Lower lobe of right lung (tissue), 2 donors: Measurements from ENCODE around the gene SLC22A16. TPM values are rescaled to one million over a fixed set of nuclear protein-coding genes. Genes with fewer than 3 reads are reported as not detected.

Source experiments
- ATAC-seq, 2 donors: fragments of 200-7000 bp; cut with Tn5 transposase; one replicate each; pipeline ENCODE4 v1.9.1; 2020 to 2022; ENCODE audit warnings: mild to moderate bottlenecking in 2 of 2, moderate library complexity in 2 of 2
- DNase-seq: peaks from one replicate; pipeline ENCODE4 v3.0.0-alpha.2; 2020
- H3K27ac ChIP-seq: fragments of 200-600 bp; one replicate; pipeline ENCODE4 v1.8.0; 2022
- H3K27me3 ChIP-seq: fragments of 200-600 bp; one replicate; pipeline ENCODE4 v1.8.0; 2022; ENCODE audit warnings: low read depth
- H3K36me3 ChIP-seq: fragments of 200-600 bp; one replicate; pipeline ENCODE4 v1.8.0; 2022; ENCODE audit warnings: mild to moderate bottlenecking
- H3K4me1 ChIP-seq: fragments of 200-600 bp; one replicate; pipeline ENCODE4 v1.8.0; 2022
- H3K4me3 ChIP-seq: fragments of 200-600 bp; one replicate; pipeline ENCODE4 v1.8.0; 2022; ENCODE audit warnings: mild to moderate bottlenecking
- H3K9me3 ChIP-seq: fragments of 200-600 bp; one replicate; pipeline ENCODE4 v1.8.0; 2022
- intact Hi-C: fragments of 100-400 bp; cut with DNase I; formaldehyde crosslinking; loops from one replicate; pipeline ENCODE4 v1.11.0; 2022
- total RNA-seq: library from RNA; stranded (reverse); fragmentation: NEBNext Ultra II Directional; extraction: Animal tissue kit (Norgen Biotek cat#: 25700); gene quantifications from one replicate; pipeline ENCODE4 v1.2.1, GENCODE V29; 2021
- TF ChIP-seq, protein P1 (sequence below): fragments of 200-600 bp; IDR thresholded peaks from one replicate; pipeline ENCODE4 v1.8.0; 2022; ENCODE audit warnings: antibody characterized with exemption, mild to moderate bottlenecking
- donor health status: DM: no; HTN: yes; CAD: no; lungs with severe emphysema.

SLC22A16 gene
- total RNA-seq, 1 donor from 2014 or later = 0.80 TPM

- H3K4me1 ChIP-seq = peaks cover 19% of the 10 kb centered on the region
- intact Hi-C loops = no loop called here
- TF ChIP-seq, protein P1, sequence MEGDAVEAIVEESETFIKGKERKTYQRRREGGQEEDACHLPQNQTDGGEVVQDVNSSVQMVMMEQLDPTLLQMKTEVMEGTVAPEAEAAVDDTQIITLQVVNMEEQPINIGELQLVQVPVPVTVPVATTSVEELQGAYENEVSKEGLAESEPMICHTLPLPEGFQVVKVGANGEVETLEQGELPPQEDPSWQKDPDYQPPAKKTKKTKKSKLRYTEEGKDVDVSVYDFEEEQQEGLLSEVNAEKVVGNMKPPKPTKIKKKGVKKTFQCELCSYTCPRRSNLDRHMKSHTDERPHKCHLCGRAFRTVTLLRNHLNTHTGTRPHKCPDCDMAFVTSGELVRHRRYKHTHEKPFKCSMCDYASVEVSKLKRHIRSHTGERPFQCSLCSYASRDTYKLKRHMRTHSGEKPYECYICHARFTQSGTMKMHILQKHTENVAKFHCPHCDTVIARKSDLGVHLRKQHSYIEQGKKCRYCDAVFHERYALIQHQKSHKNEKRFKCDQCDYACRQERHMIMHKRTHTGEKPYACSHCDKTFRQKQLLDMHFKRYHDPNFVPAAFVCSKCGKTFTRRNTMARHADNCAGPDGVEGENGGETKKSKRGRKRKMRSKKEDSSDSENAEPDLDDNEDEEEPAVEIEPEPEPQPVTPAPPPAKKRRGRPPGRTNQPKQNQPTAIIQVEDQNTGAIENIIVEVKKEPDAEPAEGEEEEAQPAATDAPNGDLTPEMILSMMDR = no peak
- no peaks in the 10 kb centered on the region for H3K9me3 ChIP-seq
- ATAC-seq (peak; percentile 64 to 73), DNase-seq (peak; percentile 66)
- peak overlapping the region; percentile 79 for H3K27ac ChIP-seq
- no peaks in the 10 kb centered on the region for H3K27me3 ChIP-seq
- no peaks in the 10 kb centered on the region for H3K36me3 ChIP-seq
- H3K4me3 ChIP-seq = peak overlapping the region; percentile 52
Measured at GRCh38 chr6:110414669-110415068, 61.7 kb downstream of the SLC22A16 start.

DNA sequence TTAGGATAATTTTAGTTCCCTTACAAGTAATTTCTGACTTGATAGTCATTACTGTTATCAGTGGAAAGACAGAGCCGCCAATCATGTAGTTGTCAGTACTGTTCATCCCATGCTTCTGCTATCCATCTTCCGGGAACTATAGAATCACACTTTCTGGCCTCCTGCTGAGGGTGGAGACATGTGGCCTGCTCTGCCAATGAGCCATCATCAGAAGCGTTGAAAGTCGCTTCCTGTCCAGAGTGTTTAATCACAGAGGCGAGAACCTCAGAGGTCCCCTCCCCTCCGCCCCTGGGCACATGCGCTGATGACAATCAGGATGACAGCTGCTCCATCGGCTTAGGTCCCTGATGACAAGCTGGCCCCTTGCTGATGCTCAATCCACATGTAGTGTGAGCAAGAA, 64.1 kb downstream of the SLC22A16 start:
- intact Hi-C loops = no loop called here
- H3K27me3 ChIP-seq = no peaks in the 10 kb centered on the region
- H3K36me3 ChIP-seq = no peaks in the 10 kb centered on the region
- DNase-seq = no peak
- TF ChIP-seq, protein P1 = no peak
- no peak for ATAC-seq
- H3K9me3 ChIP-seq = no peaks in the 10 kb centered on the region
- H3K27ac ChIP-seq = no peak overlapping the region
- H3K4me3 ChIP-seq = no peak overlapping the region
- H3K4me1 ChIP-seq = peaks cover 19% of the 10 kb centered on the region

- intact Hi-C loops = no loop called here
- TF ChIP-seq, protein P1 = no peak
- no peaks in the 10 kb centered on the region for H3K9me3 ChIP-seq
- no peak for DNase-seq
- H3K27me3 ChIP-seq = no peaks in the 10 kb centered on the region
- H3K27ac ChIP-seq = no peak overlapping the region
- H3K4me1 ChIP-seq = peaks cover 9% of the 10 kb centered on the region
- H3K36me3 ChIP-seq = no peaks in the 10 kb centered on the region
- no peak for ATAC-seq
- no peak overlapping the region for H3K4me3 ChIP-seq
Measured at GRCh38 chr6:110410511-110410910, 65.9 kb downstream of the SLC22A16 start.

DNA sequence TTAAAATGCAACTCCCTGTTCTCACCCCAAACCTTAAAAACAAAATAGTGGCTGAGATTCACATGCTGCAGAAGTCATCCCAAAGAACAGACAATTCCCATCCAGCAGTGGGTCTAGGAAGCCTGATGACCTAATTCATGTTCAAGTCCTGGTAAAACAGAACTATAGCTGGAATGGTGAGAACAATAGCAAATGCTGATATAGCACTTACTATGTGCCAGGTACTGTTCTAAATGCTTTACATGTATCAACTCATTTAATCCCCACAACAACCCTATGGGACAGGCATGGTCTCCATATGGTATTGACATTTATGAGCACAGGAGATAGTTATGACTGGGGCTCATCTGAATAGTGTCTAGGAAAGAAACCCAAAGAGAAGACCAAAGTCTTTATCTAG, 66.6 kb downstream of the SLC22A16 start:
- no peaks in the 10 kb centered on the region for H3K36me3 ChIP-seq
- no peak overlapping the region for H3K27ac ChIP-seq
- H3K9me3 ChIP-seq = no peaks in the 10 kb centered on the region
- TF ChIP-seq, protein P1 = no peak
- no peaks in the 10 kb centered on the region for H3K27me3 ChIP-seq
- ATAC-seq (no peak), DNase-seq (no peak)
- no peak overlapping the region for H3K4me3 ChIP-seq
- H3K4me1 ChIP-seq = peaks cover 6% of the 10 kb centered on the region
- intact Hi-C loops = no loop called here

DNA sequence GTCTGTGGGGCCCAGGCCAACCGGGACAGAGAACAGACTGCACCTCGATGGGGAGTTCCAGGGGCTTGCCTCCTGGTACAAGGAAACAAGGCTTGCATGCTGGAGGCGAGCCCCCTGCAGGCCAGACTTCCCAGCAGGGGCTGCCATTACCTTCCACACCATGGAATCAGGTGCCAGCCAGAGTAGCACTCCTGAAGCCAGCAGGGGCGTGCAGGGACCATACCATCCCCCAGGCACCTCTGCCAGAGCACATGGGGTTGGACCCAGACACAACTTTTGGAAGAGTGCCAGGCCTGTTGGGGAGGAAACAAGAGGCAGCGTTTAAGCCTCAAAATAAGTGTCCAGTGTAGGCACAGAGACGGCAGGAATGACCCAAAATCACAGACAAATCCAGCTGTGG, 67.5 kb downstream of the SLC22A16 start:
- DNase-seq (no peak), ATAC-seq (peak in 1 of 2 donors; percentile 9)
- TF ChIP-seq, protein P1 = no peak
- H3K27ac ChIP-seq = no peak overlapping the region
- intact Hi-C loops = no loop called here
- no peaks in the 10 kb centered on the region for H3K36me3 ChIP-seq
- H3K9me3 ChIP-seq = no peaks in the 10 kb centered on the region
- H3K4me3 ChIP-seq = no peak overlapping the region
- no peaks in the 10 kb centered on the region for H3K4me1 ChIP-seq
- no peaks in the 10 kb centered on the region for H3K27me3 ChIP-seq

DNA sequence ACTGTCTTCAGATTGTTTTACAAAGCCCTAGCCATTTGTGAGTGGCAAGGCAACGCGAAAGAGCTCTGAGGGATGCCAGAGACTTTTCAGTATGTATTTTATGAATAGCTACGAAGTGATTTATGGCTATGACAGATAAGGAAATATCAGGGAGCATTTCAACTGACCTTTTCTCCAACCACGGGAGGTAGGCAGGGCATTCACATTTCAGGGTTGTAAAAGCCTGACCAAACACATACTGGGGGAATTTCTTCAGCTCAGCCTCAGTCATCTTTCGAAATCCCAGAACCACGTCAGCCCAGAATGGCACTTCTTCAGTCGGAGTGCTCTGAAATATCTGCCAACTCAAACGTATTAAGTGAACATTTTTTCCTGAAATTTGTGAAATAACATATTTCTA, 71.8 kb downstream of the SLC22A16 start:
- peaks cover 1% of the 10 kb centered on the region for H3K4me1 ChIP-seq
- ATAC-seq (no peak), DNase-seq (no peak)
- H3K9me3 ChIP-seq = no peaks in the 10 kb centered on the region
- no peak overlapping the region for H3K4me3 ChIP-seq
- TF ChIP-seq, protein P1 = no peak
- H3K27me3 ChIP-seq = no peaks in the 10 kb centered on the region
- H3K36me3 ChIP-seq = no peaks in the 10 kb centered on the region
- intact Hi-C loops = no loop called here
- no peak overlapping the region for H3K27ac ChIP-seq
